ENCODE data around the gene CYYR1.

GRCh38 chr21:26544201-26544775 is 28.8 kb downstream of the CYYR1 start:
- TF ChIP-seq CTCF (IDR thresholded peaks at IDR 0.05) (no peak), POLR2A (IDR thresholded peaks at IDR 0.05) (no peak)
